Activated CD8-positive, alpha-beta memory T cell treated with anti-CD3 and anti-CD28 coated beads for 1 hour (primary cell): Measurements from ENCODE around the gene WDR41.
"Not testable (repeated sequence)": the region's sequence is repeated elsewhere in the genome, so short reads cannot be mapped to it uniquely, and the experiment has no call there.

ENCODE experiments used
- DNase-seq, 2 donors: peaks; one replicate each; pipeline ENCODE4 v3.0.0-alpha.2; 2020; ENCODE audit warnings: low read depth in 1 of 2; ENCODE audit errors: extremely low read depth in 1 of 2

WDR41 gene, protein sequence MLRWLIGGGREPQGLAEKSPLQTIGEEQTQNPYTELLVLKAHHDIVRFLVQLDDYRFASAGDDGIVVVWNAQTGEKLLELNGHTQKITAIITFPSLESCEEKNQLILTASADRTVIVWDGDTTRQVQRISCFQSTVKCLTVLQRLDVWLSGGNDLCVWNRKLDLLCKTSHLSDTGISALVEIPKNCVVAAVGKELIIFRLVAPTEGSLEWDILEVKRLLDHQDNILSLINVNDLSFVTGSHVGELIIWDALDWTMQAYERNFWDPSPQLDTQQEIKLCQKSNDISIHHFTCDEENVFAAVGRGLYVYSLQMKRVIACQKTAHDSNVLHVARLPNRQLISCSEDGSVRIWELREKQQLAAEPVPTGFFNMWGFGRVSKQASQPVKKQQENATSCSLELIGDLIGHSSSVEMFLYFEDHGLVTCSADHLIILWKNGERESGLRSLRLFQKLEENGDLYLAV

GRCh38 chr5:77491783-77492652, at the start of gene WDR41:
Gene WDR41 (minus strand): TSS chr5:77492316. CDS start chr5:77492220, 96 bp downstream.
- DNase-seq: peak; percentile 56 to 77

DNA sequence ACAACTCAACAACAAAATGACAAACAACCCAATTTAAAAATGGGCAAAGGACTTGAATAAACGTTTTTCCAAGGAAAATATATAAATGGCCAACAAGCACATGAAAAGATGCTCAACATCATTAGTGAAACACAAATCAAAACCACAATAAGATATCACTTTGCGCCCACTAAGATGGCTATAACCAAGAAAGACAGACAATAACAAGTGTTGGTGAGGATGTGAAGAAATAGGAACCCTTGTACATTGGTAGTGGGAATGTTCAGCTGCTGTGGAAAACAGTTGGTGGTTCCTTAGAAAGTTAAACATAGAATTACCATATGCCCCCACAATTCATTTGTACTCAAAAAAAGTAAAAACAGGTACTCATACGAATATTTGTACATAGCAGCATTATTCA, 39.2 kb upstream of the WDR41 start:
- no peak for DNase-seq

GRCh38 chr5:77518304-77518703, 26.2 kb upstream of the WDR41 start:
- DNase-seq: no peak

DNA sequence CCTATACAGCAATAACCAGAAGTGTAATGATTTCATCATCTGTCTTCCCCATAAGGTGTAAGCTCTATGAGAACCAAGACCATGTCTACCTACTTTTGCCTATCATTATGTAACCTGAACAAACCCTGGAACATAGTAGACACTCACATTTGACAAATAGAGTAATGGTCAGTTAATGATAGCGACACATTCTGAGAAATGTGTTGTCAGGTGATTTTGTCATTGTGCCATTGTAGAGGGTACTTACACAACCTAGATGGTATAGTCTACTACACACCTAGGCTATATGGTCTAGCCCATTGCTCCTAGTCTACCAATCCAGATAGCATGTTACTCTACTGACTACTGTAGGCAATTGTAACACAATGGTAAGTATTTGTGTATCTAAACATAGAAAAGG, 22.3 kb upstream of the WDR41 start:
- no peak for DNase-seq

DNA sequence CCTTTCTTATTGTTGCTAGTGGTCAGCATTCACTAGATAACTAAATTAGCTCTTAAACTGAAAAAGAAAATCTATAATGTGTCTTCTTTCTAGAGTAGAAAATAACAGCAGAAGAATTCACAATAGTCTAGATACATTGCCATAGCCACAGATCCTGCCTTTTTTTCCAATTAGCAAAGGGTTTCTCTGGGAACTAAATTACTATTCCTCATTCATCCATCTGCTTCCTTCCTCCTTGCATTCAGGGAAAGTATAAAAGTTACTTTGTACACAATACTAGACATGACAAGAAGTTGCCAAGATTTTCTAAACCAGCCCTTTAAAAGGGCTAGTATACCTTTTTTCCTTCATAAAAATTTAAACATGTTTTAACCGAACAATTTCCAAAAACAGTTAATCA, 21.2 kb upstream of the WDR41 start:
- no peak for DNase-seq

- DNase-seq: not testable (repeated sequence)
These were observed 9.0 kb upstream of the WDR41 start for GRCh38 chr5:77501132-77501531.

DNA sequence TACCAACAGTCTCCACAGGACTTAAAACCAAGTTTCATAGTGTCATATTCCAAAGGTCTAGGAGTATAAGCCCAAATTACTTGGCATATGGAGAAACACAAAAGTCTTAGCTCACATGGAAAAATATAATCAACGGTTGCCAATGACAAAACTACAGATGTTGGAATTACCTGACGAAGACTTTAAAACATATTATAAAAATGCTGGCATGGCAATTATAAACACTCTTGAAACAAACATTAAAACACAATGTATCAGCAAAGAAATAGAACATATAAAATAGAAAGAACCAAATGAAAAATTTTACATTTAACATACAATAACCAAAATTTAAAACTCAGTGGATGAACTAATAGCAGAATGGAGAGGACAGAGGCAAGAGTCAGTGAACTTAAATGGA, 7.9 kb upstream of the WDR41 start:
- DNase-seq: no peak

GRCh38 chr5:77499441-77499840, 7.3 kb upstream of the WDR41 start:
- DNase-seq: no peak

GRCh38 chr5:77498952-77499351, 6.8 kb upstream of the WDR41 start:
- no peak for DNase-seq

DNA sequence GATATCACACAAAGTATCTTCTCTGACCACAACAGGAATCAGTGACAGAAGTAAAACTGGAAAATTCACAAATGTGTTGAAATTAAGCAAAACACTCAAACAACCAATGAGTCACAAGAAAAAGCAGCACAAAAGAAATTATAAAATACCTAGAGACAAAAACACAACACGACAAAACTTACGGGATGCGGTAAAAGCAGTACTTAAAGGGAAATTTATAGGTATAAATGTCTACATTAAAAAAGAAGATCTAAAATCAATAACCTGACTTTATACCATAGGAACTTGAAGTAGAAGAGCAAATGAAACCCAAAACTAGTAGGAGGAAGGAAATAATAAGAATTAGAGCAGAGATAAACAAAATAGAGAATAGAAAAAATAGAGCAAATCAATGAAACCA, 2.8 kb upstream of the WDR41 start:
- DNase-seq: no peak

GRCh38 chr5:77492653-77493000, 511 bp upstream of the WDR41 start:
- DNase-seq: no peak

- not testable (repeated sequence) for DNase-seq
These were observed 1.3 kb downstream of the WDR41 start for GRCh38 chr5:77490741-77491344.

DNA sequence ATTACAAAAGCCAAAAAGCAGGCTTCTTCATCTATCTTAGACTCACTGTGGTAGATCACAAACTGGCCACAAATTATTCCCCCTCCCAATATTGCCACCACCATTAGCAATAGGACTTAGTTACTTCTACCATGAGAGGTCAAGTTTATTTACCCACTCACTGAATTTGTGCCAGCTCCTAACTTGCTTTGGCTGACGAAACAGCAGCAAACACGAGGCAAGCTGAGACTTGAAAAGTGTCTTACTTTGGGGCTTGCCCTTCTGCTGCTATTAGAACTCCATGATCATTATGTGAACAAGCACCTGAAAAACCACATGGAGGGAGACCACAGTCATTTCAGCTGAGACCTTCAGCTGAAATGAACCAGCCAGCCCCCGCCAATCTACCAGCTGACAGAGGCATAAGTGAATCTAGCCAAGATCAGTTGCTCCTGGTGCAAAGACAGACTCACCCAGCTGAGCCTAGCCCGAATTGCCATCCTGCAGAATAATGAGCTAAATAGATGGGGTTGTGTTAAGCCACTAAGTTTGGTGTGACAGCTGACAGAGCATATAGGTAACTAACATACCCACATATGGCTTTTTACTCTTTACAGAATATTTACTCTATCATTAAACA, 5.7 kb downstream of the WDR41 start:
- DNase-seq: no peak

- DNase-seq: no peak
These were observed 8.4 kb downstream of the WDR41 start for GRCh38 chr5:77483682-77484081.

GRCh38 chr5:77475041-77475440, 17.1 kb downstream of the WDR41 start:
- DNase-seq: not testable (repeated sequence)

DNA sequence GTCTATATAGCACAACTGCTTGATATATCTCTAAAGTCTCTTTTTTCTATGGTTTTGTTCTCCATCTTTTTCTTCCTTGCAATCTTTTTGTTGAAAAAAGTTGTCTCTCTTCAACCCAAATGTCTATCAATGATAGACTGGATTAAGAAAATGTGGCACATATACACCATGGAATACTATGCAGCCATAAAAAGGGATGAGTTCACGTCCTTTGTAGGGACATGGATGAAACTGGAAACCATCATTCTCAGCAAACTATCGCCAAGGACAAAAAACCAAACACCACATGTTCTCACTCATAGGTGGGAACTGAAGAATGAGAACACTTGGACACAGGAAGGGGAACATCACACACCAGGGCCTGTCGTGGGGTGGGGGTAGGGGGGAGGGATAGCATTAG, 23.2 kb downstream of the WDR41 start:
- not testable (repeated sequence) for DNase-seq

DNA sequence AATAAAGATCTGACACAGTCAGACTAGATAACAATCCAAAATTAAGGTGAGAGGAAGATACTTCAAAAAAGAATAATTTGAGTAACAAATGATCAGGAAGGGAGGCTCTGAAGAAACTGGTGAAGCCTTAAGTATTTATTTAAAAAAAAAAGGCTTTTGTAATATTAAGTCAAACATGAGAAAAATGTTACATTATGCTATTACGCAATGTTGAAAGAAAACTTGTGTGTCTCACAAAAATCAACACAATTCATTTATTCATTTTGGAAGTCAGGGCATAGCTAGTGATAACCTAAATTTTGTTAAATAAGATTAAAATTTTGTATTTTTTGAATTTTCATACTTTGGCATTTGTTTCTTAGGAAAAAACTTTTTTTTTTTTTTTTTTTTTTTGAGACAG, 28.2 kb downstream of the WDR41 start:
- DNase-seq: no peak

- no peak for DNase-seq
These were observed 30.8 kb downstream of the WDR41 start for GRCh38 chr5:77461287-77461686.

DNA sequence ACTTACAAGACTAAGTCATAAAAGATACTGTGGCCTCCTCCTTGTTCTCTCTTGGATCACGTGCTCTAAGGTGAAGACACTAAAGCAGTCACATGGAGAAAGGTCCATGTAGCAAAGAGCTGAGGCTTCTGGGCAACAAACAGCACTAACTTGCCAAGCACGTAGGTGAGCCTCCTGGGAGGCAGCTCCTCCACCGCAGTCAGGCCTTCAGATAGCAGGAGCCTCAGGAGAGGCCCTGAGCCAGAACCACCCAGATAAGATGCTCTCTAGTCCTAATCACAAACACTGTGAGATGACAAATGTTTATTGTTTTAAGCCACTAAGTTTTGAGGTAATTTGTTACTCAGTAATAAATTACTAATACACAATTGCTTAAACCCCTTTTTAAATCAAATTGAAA, 38.0 kb downstream of the WDR41 start:
- no peak for DNase-seq

DNA sequence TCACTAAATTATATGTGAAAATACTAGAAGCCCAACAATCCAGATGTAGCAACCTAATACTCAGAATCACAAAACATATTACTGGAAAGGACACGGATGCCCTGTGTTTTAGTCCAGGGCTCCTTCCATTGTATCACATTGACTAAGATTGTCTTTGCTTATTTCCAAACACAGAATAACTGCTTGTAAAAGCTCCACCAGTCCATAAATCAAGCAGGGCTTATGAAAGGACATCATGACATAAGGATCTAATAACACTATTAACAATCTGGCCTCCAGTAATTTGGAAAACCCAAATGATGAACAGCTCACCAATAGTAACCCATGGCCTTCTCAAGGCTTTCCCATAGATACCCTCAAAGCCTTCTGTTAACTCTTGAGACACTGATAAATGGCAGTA, 39.8 kb downstream of the WDR41 start:
- DNase-seq: no peak

DNA sequence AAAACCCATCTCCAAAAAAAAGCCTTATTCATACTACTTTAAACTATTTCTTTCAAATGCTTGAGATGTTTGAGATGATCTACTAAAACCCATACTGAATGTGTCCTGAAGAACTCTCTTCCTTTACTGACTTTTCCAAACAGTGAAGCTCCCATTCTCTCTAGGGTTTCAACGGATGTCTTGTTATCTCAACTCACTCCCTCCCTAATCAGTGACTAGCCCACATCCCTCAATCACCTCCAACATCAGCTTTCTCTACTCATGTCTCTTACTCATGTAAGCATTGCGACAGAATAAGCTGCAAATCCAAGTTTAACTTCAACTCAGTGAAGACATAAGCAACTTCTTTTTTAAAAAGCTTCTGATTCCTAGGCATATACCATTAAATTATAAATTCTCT, 42.1 kb downstream of the WDR41 start:
- DNase-seq: no peak
